ENCODE data around the gene PARP9. TPM values are rescaled to one million over a fixed set of nuclear protein-coding genes. Genes with fewer than 3 reads are reported as not detected.

PARP9 gene
- total RNA-seq = 10.0 TPM
- long read RNA-seq, partial matches to known transcripts = 2 of 38 reads
- long read RNA-seq, other reads (novel, unspliced or antisense) = 30 of 38 reads

DNA sequence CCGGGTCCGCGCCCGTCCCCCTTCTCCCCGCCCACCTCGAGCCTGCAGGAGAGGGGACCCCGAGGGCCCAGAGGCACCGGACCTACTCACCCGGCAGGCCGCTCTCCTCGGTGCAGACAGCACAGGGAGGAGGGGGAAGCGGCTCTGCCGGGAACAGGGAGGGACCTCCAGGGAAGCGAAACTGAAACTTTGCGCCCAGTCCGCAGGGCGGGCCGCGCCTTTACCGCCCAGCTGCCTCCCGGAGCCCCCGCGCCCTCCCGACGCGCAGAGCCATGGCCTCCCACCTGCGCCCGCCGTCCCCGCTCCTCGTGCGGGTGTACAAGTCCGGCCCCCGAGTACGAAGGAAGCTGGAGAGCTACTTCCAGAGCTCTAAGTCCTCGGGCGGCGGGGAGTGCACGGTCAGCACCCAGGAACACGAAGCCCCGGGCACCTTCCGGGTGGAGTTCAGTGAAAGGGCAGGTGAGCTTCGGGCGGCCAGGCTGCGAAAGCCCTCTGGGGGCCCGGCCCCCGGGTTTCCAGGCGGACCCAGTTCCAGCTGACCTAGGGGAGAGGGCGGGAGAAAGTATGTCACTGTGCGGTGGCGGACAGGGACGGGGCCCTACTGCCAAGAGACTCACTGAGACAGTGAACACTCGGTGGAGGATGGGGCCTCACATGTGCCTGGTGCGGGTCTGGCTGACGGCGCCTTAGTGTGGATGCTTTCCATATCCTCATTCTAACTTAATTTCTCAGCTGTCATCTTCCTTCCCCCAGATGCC lies at the start of gene PARP9, which contains the start of gene DTX3L:
PARP9 (minus strand) TSS at position 146 of the 758 bp plus-strand sequence. CDS start 4,680 bp downstream, outside the sequence.
DTX3L (plus strand) TSS at position 184 of the 758 bp plus-strand sequence; CDS start at position 273, 89 bp downstream.
- ATAC-seq (ENCODE audit: poor library complexity) = peak; percentile 99
- intact Hi-C loops (cut with DNase I) = loop anchor here (5.0 kb wide), 1 partner anchor 113 kb away; no protein-coding TSS in a partner anchor
- peak; percentile 91 for DNase-seq

- DNase-seq (no peak), ATAC-seq (ENCODE audit: poor library complexity) (no peak)
- intact Hi-C loops (cut with DNase I) = no loop called here
These were observed 48.6 kb upstream of the PARP9 start for GRCh38 chr3:122612696-122613095.

- intact Hi-C loops (cut with DNase I) = no loop called here
- ATAC-seq (ENCODE audit: poor library complexity) = no peak
- no peak for DNase-seq
These were observed 45.9 kb upstream of the PARP9 start for GRCh38 chr3:122609798-122610559.

- intact Hi-C loops (cut with DNase I) = no loop called here
- ATAC-seq (ENCODE audit: poor library complexity) = no peak
- DNase-seq = no peak
These were observed 44.8 kb upstream of the PARP9 start for GRCh38 chr3:122608916-122609315.

DNA sequence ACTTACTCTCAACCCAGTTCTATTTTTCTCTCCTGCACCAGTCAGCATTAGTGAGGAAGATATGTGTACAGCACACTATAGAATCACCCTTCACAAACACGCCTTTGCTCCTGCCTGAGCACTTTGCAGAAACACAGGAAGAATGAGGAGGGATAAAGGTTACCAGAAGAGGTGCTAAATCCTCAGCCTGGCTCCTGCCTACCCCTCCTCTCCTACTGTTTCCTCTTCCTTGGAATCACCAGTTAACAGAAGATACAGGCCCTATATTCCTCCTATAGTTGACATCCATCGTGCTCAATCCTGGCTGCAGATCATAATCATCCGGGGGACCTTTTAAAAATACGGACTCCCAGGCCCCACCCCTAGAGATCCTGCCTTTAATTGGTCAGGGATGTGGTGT lies 42.2 kb upstream of the PARP9 start:
- no peak for ATAC-seq (ENCODE audit: poor library complexity)
- intact Hi-C loops (cut with DNase I) = no loop called here
- DNase-seq = no peak

GRCh38 chr3:122603056-122603455 lies 39.0 kb upstream of the PARP9 start:
- no peak for ATAC-seq (ENCODE audit: poor library complexity)
- intact Hi-C loops (cut with DNase I) = no loop called here

DNA sequence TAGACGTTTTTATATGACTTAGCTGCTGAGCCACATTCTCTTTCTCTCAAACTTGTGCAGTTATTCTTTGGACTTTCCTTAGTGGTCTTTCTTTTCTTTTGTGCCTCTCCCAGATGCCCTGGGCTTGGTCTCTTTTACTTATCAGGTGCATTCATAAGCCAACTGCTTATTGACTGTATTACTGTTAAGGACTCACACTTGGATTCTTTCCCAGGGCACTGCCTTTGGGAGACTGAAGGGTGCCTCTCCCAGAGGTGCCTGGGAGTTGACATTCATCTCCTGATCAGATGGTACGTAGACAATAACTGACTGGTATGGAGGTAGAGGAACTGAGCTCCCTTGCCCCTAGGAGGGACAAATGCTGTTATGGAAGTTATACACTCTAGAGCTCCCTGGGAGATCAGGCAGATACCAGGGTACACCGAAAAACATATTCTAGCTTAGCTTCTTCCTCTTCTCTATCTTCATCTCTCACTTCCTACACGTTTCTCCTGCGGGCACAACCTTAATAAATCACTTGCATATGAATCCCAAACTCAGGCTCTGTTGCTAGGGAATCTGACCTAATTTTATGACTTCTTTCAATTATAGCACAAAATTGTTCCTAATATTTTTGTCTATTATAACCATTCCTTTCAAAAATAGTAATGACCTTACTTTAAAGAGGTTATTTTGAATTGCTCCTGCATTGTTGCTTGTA lies 38.1 kb upstream of the PARP9 start:
- DNase-seq (no peak), ATAC-seq (ENCODE audit: poor library complexity) (no peak)
- intact Hi-C loops (cut with DNase I) = no loop called here

More at GRCh38 chr3:122603056-122603455, 39.0 kb upstream of the PARP9 start:
- no peak for DNase-seq

- intact Hi-C loops (cut with DNase I) = no loop called here
- no peak for ATAC-seq (ENCODE audit: poor library complexity)
These were observed 34.5 kb upstream of the PARP9 start for GRCh38 chr3:122598556-122598955.

DNA sequence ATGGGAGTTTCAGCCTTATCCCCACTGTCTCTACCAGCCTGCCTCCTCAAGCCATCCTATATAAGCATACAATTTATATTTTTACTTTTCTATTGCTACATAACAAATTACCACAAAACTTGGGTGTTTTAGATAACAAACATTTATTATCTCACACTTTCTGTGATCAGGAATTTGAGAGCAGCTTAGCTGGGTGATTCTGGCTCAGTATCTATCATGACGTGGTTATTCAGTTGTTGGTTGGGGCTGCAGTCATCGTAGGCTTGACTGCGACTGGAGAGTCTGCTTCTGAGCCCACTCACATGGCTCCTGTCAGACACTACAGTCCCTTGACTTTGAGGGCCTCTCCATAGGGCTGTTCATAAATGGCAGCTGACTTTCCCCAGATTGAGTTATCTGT lies 34.1 kb upstream of the PARP9 start:
- intact Hi-C loops (cut with DNase I) = no loop called here
- no peak for ATAC-seq (ENCODE audit: poor library complexity)

More at GRCh38 chr3:122598556-122598955, 34.5 kb upstream of the PARP9 start:
- DNase-seq = no peak

DNA sequence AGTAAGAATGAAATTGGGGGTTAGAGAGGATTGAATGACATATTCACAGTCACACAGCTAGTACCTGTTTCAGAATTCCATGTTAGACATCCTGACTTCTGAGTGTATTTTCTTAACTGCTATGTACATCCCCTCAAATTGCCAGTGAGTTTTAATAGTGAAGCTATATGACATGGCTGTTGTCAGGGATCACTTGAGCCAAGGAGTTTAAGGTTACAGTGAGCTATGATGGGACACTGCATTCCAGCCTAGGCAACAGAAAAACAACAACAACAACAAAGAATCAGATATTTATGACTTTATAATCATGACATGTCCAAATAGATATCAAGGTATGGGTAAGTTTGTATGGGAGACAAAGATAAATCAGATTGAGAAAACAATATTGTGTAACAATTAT lies 29.9 kb upstream of the PARP9 start:
- intact Hi-C loops (cut with DNase I) = no loop called here
- DNase-seq = no peak
- ATAC-seq (ENCODE audit: poor library complexity) = no peak

More for the DNA sequence above, 34.1 kb upstream of the PARP9 start:
- DNase-seq = no peak

DNA sequence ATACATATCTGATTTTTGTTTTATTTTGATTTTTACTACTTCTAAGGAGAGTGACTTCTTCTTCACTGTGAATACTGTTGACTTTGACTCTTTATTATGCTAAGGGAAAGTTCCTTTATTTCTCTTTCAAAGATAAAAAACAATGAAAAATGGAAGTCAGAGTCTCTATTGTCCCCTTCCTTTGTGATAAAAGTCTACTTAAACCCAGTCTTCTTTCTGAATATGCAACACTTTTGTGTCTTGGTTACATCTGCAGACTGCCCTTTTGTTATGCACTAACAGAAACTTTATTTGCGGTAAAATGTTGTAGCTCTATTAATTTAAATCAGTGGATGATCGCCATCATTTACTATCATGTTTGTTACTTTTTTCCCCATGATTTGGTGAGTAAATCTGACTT lies 26.5 kb upstream of the PARP9 start:
- intact Hi-C loops (cut with DNase I) = no loop called here
- no peak for DNase-seq

GRCh38 chr3:122589297-122589696 lies 25.2 kb upstream of the PARP9 start:
- ATAC-seq (ENCODE audit: poor library complexity) = no peak

More for the DNA sequence above, 26.5 kb upstream of the PARP9 start:
- ATAC-seq (ENCODE audit: poor library complexity) = no peak

DNA sequence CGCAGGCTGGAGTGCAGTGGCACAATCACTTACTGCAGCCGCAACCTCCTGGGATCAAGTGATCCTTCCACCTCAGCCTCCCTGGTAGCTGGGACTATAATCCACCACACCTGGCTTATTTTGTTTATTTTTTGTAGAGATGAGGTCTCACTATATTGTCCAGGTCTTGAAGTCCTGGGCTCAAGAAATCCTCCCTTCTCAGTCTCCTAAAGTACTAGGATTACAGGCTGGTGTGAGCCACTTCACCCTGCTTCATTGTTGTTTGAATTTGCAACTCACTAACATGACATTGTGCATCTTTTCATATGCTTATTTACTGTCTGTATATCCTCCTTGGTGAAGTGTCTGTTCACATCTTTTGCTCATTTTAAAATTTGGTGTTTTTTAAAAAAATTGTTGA lies 23.5 kb upstream of the PARP9 start:
- DNase-seq (no peak), ATAC-seq (ENCODE audit: poor library complexity) (no peak)
- intact Hi-C loops (cut with DNase I) = no loop called here

More at GRCh38 chr3:122589297-122589696, 25.2 kb upstream of the PARP9 start:
- no peak for DNase-seq
- intact Hi-C loops (cut with DNase I) = no loop called here

DNA sequence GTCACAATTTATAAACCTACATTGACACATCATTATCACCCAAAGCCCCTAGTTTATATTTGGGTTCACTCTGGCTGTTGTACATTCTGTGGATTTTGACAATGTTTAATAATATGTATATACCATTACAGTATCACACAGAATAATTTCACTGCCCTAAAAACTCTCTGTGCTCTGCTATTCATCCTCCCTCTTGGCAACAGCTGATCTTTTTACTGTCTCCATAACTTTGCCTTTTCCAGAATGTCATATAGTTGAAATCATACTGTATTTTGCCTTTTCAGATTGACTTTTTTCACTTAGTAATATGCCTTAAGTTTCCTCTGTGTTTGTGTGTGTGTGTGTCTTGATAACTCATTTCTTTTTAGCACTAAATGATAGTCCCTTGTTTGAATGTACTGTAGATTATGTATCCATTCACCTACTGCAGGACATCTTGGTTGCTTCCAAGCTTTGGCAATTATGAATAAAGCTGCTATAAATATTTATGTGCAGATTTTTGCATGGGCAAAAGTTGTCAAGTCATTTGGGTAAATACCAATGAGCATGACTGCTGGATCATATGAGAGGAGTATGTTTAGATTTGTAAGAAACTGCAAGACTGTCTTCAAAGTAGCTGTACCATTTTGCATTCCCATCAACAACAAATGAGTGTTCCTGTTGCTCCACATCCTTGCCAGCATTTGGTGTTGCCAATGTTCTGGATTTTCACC lies 22.8 kb upstream of the PARP9 start:
- no peak for ATAC-seq (ENCODE audit: poor library complexity)
- no peak for DNase-seq
- intact Hi-C loops (cut with DNase I) = no loop called here

DNA sequence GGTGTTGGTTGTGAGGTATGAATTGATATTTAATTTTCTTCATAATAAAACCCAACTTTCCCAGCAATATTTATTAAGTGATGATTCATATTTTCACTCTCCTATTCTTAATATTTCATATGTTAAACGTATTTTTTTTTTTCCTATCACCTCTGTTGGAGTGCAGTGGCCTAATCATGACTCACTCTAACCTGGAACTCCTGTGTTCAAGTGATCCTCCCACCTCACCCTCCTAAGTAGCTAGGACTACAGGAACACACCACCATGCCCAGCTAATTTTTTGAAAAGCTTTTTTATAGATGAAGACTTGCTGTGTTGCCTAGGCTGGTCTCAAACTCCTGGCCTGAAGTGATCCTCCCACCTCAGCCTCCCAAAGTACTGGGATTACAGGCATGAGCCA lies 22.0 kb upstream of the PARP9 start:
- DNase-seq (no peak), ATAC-seq (ENCODE audit: poor library complexity) (no peak)
- intact Hi-C loops (cut with DNase I) = no loop called here

- DNase-seq (no peak), ATAC-seq (ENCODE audit: poor library complexity) (no peak)
- intact Hi-C loops (cut with DNase I) = no loop called here
These were observed 18.3 kb upstream of the PARP9 start for GRCh38 chr3:122582390-122582789.

DNA sequence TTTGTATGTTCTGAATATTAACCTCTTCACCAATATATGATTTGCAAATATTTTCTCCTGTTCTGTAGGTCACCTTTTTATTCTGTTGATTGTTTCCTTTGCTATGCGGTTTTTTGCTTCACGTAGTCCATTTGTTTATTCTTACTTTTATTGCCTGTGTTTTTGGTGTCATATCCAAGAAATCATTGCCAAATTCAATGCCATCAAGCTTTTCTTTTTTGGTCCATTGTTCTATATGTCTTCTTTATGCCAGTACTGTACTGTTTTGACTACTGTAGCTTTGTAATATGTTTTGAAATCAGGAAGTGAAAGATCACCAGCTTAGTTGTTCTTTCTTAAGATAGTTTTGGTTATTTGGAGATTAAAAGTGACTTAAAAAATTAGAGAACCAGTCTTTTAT lies 17.5 kb upstream of the PARP9 start:
- ATAC-seq (ENCODE audit: poor library complexity) = no peak
- no peak for DNase-seq
- intact Hi-C loops (cut with DNase I) = no loop called here

- intact Hi-C loops (cut with DNase I) = no loop called here
- DNase-seq (no peak), ATAC-seq (ENCODE audit: poor library complexity) (no peak)
These were observed 16.4 kb upstream of the PARP9 start for GRCh38 chr3:122580470-122580869.
